HG02884 (cell line): ENCODE results near the gene OR5B2.
"Not testable (repeated sequence)": the region's sequence is repeated elsewhere in the genome, so short reads cannot be mapped to it uniquely, and the experiment has no call there.

Experiments
- ATAC-seq: cut with Tn5 transposase; IDR thresholded peaks from one replicate; pipeline ENCODE4 v1.9.1; 2021; ENCODE audit warnings: mild to moderate bottlenecking, moderate library complexity; ENCODE audit not compliant: unreplicated experiment

The OR5B2 gene

DNA sequence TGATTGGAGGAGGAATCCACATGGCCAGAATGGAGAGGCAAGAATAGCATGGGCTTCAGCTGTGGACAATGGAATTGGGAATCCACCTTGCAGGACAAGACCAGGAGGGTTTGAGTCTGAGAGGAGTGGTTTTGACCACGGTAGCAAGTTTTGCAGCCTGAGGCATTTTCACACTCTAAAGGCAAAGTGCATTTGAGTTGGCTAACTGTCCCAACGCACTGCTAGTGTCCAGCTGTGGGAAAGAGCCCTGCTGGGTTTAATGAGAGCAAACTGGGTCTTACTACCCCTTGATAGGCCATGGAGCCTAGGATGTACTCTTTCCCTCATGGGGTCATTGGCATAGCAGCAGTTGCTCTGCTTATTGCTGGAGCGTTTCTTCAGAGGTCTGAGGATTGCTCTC lies at the start of gene OR5B2:
TSS of gene OR5B2 (minus strand) at position 101 of the 400 bp plus-strand sequence. CDS start 4,860 bp downstream, outside the sequence.
- ATAC-seq: no peak

DNA sequence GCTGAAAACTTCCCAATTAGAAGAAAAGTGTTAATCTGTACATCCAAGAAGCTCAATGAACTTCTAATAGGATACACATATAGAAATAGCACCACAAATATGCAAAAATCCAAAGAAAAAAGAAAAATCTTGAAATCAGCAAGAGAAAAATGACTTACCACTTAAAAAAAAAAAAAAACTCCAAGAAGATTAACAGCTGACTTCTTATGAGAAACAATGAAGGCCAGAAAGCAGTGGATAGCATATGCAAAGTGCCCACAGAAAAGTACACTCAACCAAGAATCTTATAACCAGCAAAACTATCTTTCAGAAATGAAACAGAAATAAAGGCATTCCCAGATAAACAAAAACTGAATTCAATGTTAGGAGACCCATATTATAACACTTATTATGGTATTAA lies 44.0 kb upstream of the OR5B2 start:
- no peak for ATAC-seq

DNA sequence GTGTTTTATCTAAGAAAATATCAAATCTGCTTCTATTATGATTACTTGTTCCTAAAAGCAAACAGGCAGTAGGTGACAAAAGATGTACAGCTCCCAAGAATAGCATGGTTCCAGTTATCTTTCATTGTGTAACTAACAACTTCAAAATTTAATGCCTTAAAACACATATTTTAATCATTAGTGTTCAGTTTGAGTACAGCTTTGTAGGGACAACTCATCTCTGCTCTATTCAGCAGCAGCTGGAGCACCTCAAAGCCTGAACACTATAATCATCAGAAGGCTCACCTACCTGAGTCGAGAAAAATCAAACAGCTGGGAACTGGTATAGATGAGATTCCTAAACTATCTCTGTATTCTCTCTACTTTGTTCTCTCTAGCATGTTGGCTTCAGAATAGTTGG lies 38.4 kb upstream of the OR5B2 start:
- ATAC-seq: no peak

GRCh38 chr11:58465690-58466089 lies 37.8 kb upstream of the OR5B2 start:
- ATAC-seq: no peak

- no peak for ATAC-seq
Measured at GRCh38 chr11:58451585-58451984, 23.7 kb upstream of the OR5B2 start.

DNA sequence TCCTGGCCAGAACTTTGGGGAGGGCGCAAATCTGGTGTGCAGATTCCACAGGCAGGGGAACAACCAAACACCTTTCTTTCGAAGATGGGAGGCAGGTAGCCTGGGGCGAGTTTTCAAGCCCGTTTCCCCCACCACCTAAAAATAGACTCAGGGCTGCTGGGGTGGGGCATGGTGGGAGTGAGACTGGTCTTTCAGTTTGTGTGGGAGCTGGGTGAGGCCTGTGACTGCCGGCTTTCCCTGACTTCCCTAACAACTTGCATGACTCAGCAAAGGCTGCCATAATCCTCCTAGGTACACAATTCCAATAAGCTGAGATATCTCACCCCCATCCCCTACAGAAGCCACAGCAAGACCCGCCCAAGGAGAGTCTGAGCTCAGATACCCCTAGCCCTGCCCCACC lies 18.4 kb upstream of the OR5B2 start:
- no peak for ATAC-seq

GRCh38 chr11:58444300-58444699 lies 16.4 kb upstream of the OR5B2 start:
- ATAC-seq: no peak

GRCh38 chr11:58442136-58442535 lies 14.2 kb upstream of the OR5B2 start, which contains the start of gene OR5B12:
Gene OR5B12, minus strand, starts transcription at chr11:58442236. Its CDS starts 2,085 bp downstream, at chr11:58440151.
- ATAC-seq: no peak

DNA sequence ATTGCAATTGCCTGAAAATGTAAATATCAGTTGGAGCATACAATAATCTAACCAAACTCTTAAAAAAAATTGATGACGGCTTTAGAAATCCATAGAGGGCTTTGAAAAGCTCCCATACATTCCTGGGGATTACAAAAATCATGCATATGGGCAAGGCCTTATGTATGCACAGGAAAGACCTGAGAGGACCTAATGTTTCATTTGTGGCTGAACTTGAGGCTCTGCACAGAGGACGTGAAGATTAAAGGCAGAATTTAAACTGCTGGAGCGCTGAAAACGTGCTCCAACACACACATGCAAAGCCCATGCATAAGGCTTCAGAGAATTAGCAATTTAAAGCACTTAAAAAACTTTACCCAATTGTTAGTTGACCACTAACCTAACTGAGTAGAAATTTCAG lies 10.6 kb upstream of the OR5B2 start:
- ATAC-seq: no peak

GRCh38 chr11:58434217-58434616 lies 6.3 kb upstream of the OR5B2 start:
- no peak for ATAC-seq

- ATAC-seq: no peak
Measured at GRCh38 chr11:58433638-58434203, 5.8 kb upstream of the OR5B2 start.

DNA sequence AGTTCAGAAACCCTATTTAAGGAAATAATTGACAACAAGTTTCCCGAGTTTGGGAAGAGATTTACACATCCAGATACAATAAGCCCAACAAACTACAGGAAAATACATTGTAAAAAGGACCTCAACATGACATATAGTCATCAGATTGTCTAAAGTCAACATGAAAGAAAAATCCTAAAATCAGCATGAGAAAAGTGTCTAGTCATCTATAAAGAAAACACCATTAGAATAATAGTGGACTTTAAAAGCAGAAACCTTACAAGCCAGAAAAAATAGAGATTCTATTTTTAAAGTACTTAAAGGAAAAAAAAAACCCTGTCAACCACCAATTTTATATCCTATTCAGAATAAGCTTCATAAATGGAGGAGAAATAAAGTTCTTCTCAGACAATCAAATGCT lies 1.4 kb upstream of the OR5B2 start:
- ATAC-seq: no peak

GRCh38 chr11:58406774-58407173 lies 21.1 kb downstream of the OR5B2 start, which contains the start of gene OR5B3:
Gene OR5B3, minus strand, starts transcription at chr11:58406874. Its CDS starts 3,465 bp downstream, at chr11:58403409.
- ATAC-seq: no peak

DNA sequence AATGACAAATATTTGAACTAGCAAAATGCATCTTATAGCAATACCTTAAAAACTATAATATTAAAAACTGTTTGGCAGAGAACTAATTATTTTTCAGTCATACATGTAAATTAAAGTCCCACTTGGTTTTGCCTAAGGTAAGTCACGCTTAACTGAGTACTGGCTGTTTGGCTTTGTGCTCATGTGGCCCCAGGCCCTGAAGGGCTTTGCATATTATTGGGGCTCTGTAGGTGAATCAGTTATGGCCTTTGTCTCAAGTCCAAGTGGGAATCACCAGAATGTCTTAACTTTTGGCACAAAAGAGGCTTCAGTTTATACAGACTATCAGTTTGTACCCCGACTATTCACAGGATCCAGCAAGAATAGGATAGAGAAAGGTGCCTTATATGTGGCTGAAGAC lies 28.3 kb downstream of the OR5B2 start:
- ATAC-seq: not testable (repeated sequence)

- no peak for ATAC-seq
Measured at GRCh38 chr11:58395581-58395980, 32.3 kb downstream of the OR5B2 start.

GRCh38 chr11:58394195-58394594 lies 33.7 kb downstream of the OR5B2 start:
- no peak for ATAC-seq

DNA sequence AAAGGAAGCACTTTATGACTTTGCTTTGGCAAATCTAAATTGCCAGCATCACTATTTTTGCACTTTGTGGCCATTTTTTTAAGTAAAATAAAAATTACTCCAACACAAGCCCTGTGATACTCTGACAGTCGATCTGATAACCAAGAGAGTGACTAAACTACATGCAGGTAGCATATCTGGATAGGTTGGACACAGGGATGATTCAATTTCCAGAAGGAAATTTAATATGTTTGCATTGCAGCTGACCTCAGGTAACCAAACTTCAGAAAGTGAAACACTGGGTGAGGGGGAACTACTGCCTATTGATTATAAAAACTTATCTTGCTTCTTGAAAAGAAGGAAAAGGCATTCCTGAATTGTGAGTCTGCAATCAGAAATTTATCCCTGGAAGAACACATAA lies 35.2 kb downstream of the OR5B2 start:
- ATAC-seq: no peak

DNA sequence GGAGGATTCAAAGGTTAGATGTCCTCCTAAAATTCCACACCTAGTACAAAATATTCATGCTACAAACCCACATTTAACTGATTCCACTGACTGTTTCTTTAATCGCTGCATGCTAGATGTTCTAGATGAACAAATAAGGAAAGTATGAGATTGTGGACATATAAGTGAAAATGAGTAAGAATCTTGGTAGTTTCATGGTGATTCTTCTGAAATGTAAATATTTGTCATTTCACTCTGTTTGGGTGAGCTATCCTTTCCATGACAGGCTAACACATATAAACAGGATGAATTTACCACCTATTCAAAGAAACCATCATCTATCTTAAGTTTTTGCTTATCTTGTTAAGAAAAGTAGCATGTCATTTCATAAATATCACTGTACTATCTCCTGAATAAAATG lies 36.0 kb downstream of the OR5B2 start:
- no peak for ATAC-seq

- ATAC-seq: no peak
Measured at GRCh38 chr11:58390551-58391063, 37.3 kb downstream of the OR5B2 start.
